ENCODE results near the gene AMPH.

The AMPH gene

GRCh38 chr7:38542156-38542555, 89.0 kb downstream of the AMPH start:
- DNase-seq (ENCODE audit: low read depth): no peak

DNA sequence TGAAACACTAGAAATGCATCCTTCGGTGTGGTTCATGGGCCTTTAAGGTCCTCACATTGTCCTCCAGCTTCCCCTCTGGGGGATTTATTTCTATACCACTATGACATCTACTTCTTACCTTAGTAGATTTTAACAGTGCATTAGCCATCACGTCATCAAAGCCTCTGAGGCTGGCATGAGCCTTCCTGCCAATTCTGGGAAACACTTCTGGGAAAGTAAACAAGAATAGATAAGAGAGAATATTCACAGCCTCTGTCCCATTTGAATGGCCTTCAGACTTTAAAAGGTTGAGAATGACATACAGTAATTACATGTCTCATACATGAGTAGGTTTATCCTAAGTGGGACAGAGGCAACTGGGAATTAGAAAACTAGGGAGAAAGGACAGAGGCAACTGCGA, 89.7 kb downstream of the AMPH start:
- no peak for DNase-seq (ENCODE audit: low read depth)

DNA sequence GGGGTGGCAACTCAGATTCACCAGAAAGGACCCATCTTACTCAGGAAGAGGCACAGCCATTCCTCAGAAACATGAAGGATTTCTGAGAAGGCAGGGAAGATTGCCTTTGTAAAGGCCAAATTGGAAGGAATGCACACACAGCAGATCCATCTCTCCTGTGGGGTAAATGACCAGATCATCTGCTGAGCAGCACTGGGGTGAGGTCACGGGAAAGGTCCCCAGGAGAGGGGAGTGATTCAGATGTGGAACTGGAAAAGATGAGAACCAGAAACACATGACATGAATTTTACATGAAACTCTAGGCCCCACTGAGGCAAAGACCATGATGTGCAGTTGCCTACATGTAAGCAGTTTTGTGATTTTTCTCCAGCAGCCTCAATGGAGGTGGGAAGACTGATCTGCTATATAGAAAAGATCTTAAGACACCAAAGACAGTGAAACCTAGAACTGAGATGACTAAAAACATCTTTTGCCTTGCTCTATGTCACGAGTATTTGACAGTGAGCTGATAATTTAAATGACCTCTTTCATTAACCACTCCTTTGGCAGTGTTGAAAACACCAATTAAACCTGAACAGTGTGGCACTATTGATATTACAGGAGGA, 91.6 kb downstream of the AMPH start:
- DNase-seq (ENCODE audit: low read depth): no peak

DNA sequence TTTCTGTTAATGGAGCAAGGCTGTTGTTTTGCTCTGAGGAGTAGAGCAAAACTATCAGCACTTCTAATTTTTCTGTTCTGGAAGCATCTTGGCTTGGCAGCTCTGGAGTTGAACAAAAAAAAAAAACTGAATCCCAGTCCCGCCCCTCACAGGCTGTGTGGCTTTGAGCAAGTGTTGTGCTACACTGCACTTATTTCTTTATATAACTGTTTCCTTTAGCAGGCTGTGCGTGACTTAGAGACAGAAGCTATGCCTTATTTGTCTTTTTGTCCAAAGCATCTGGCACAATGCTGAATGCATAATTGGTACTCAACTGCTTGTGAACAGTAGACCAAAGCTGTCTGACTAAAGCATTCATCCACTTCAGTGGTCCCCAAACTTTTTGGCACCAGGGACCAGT, 96.1 kb downstream of the AMPH start:
- no peak for DNase-seq (ENCODE audit: low read depth)

DNA sequence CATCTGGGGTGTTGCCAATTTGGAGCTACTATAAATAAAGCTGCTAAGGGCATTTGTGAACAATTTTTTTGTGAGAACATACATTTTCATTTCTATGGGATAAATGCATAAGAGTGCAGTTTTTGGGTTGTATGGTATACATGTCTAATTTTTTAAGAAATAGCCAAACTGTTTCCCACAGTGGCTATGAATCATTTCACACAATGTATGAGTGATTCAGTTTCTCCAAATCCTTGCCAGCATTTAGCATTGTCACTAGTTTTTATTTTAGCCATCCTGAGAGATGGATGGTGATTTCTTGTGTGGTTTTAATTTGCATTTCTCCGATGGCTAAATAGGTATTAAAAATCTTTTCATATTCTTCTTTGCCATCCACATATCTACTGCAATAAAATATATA, 105.3 kb downstream of the AMPH start:
- no peak for DNase-seq (ENCODE audit: low read depth)

GRCh38 chr7:38524786-38525185, 106.4 kb downstream of the AMPH start:
- DNase-seq (ENCODE audit: low read depth): no peak

DNA sequence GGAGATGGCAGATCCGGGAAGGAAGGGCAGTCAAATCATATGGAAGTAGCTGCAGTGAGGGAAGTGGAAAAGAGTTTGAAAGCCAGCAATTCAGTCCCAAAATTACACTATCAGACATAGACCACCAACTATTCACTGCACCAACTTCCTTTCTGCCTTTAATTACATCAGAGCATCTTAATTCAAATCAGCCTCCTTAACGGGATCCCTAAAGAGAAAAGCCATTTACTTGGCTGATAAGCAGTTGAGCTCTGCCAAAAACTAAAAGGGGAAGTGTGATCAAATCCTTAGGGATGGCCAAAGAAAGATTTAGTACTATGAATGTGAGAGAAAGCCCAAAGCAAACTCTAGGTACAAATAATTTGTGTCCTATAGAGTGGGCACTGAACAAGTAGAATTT, 110.4 kb downstream of the AMPH start:
- DNase-seq (ENCODE audit: low read depth): no peak

GRCh38 chr7:38518541-38518940, 112.6 kb downstream of the AMPH start:
- DNase-seq (ENCODE audit: low read depth): no peak

DNA sequence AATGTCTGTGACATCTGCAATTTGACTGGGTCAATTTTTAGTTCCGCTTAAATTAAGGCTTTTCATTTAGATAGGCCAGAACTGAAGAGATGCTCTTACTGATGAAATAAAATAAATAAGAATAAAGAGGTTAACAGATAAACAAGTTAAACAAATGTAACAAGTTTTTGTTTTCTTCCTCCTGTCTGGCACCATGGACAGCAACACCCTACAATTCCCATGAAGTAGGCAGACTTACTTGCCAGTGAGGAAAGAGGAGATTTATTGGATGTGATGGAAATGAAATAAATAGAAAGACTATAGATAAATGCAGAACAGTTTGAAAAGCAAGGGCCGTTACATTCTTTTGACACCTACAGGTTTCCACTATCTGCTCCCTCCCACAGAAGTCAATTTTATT, 118.5 kb downstream of the AMPH start:
- no peak for DNase-seq (ENCODE audit: low read depth)

DNA sequence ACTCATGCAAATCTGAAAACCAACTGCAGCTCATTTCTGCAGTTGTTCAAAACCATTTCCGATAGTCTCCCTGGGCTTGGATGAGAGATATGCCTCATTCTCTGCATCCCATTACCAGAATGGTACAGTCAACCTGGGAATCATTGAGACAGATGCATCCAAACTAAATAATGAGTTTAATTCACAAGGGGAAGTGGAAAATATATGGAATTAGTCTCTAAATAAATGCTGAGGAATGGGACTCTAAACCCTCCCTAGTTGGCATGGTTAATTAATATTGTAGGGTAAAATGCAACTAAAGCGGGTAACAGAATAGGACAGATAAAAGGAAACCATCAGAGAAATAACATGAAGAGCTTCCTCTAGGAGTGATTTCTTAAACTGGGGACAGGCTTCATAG, 118.9 kb downstream of the AMPH start:
- no peak for DNase-seq (ENCODE audit: low read depth)

GRCh38 chr7:38507384-38507783, 123.8 kb downstream of the AMPH start:
- DNase-seq (ENCODE audit: low read depth): no peak

DNA sequence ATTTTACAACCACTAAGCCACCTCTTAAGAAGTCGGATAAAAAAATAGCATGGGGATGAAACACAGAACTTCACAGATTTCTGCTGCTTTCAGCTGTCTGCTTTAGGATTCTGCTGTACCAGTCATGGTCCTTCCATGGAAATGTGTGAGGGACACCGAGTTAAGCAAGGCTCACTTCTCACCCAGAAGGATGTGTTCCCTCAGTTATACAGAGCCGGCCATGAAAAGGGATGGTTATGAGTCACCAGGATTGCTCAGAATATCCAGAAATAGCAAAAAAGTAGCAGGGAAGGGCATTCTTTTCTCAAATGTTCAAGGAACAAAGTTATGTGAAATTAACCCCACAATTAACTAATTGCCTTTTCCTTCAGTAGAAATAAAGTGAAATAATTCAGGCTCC, 124.4 kb downstream of the AMPH start:
- no peak for DNase-seq (ENCODE audit: low read depth)

DNA sequence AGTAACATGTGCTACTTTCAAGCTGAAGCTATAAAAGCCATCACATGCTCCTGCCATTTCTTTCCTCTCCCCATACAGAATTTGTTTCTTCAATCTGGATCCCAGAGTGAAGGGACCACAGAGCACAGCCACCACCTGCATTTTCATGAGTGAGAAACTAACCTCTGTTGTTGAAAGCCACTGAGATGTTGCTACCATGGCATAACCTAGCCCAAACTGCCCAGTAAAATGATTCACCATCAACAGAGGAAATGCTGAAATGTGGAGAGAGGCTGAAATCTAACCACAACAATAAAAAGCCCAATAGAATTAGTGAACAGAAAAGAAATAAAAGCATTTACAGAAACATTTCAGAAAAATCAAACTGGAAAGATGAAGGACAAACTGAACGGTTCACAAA, 125.2 kb downstream of the AMPH start:
- no peak for DNase-seq (ENCODE audit: low read depth)

GRCh38 chr7:38504684-38505083, 126.5 kb downstream of the AMPH start:
- DNase-seq (ENCODE audit: low read depth): no peak

DNA sequence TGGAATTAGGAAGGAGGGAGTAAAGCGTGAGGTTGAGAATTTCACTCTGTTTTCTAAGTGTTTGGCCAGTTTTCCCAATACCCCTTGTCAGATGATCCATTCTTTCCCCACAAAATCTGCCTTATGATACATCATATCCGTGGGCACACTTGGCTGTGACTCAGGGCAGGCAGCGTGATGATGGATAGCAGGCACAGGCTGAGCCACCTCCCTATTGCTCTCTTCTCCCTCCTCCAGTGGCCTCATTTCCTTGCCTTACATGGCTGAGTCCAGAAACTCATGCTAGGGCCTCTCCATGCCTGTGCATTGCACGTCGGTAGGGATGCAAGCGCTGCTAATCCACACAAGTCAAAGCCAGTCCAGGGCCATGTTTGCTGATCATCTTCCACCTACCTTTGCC, 128.3 kb downstream of the AMPH start:
- no peak for DNase-seq (ENCODE audit: low read depth)

GRCh38 chr7:38502289-38502688, 128.9 kb downstream of the AMPH start:
- DNase-seq (ENCODE audit: low read depth): no peak

DNA sequence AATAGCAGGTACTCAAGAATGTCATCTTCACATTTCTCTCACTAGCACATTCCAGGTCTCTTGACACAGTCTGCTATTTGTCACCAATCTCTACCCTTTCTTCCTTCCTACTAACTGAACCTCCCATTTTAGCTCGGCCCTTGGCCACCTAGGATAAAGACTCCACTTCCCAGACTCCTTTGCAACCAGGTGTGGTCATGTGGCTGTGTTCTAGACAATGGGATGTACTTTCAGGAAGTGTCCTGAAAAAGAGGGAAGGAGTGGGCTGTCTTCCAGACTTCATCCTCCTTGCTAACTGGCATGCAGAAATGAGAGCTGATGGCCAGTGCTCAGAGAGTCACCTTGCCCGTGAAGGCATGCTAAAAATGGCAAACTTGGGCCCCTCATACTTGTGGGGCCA, 139.2 kb downstream of the AMPH start:
- no peak for DNase-seq (ENCODE audit: low read depth)

GRCh38 chr7:38482521-38482920, 148.7 kb downstream of the AMPH start:
- DNase-seq (ENCODE audit: low read depth): no peak

GRCh38 chr7:38481401-38481800, 149.8 kb downstream of the AMPH start:
- no peak for DNase-seq (ENCODE audit: low read depth)

DNA sequence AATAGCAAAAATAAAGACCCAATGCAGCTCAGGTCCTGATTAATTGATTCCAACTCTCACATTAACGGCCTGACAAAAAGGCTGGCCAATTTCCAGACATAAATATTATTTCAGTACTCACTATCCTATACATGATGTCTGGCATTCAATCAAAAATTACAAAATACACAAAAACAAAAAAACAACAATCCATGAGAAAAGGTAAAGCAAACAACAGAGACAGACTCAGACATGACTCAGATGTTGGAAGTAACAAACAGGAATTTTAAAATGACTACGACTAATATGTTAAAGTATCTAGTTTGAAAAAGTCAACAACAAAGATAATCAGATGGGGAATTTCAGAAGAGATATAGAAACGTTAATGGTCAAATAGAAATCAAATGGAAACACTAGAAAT, 152.8 kb downstream of the AMPH start:
- DNase-seq (ENCODE audit: low read depth): no peak

GRCh38 chr7:38477333-38477732, 153.8 kb downstream of the AMPH start:
- no peak for DNase-seq (ENCODE audit: low read depth)

- DNase-seq (ENCODE audit: low read depth): no peak
These were observed 154.4 kb downstream of the AMPH start for GRCh38 chr7:38476764-38477163.

GRCh38 chr7:38465956-38466355, 165.2 kb downstream of the AMPH start:
- DNase-seq (ENCODE audit: low read depth): no peak

DNA sequence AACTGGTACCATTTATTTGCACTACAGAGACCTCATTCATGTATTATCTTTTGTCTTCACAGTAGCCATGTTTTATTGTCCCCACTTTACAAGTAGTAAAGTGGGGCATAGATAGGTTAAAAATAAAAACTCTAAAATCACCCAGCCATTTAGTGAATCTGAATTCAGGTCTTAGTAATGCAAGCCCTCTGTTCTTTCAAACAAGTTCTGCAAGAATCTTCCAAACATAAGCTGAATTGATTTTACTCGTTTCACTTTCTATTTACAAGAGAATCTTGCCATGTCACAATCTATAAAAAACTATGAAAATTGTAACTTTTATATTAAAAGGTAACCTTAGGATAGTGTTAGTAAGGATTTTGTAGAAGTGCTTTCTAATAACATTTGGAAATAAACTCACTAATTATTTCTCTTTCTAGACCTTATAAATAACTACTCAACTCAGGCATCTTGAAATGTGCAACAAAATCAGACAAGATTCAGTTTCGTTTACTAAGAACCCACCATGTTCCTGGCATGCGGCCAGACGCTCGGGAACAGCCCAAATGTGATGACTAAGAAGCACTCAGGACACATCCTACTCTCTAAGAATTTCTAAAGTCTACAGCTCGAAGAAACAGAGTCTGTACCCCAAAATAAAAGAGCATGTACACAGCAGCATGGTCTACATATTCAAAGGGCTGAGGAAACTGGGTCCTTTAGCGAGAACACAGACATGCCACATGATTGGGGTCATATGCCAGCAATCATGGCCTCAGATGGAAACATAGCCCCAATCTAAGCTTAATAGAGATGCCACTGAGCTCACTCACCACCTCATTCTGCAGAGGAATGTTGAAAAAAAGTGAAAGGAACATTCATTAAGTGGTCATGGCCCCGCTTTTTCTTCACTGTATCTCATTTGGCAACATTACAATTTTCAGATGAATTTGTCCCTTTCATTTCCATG, 167.6 kb downstream of the AMPH start:
- DNase-seq (ENCODE audit: low read depth): peak; percentile 76
